CD4-positive, alpha-beta T cell treated with Interleukin-10 for 1 hour (primary cell): ENCODE results near the gene GLRX5.
A peak's percentile ranks its signal among the peaks of the same experiment; 100 is the strongest.

Experiments used
- DNase-seq: peaks from one replicate; pipeline ENCODE4 v3.0.0-alpha.2; 2020

GLRX5 gene

GRCh38 chr14:95519699-95520098 is 15.2 kb upstream of the GLRX5 start:
- peak; percentile 74 for DNase-seq

- no peak for DNase-seq
These were observed 14.5 kb upstream of the GLRX5 start for GRCh38 chr14:95520346-95520745.

DNA sequence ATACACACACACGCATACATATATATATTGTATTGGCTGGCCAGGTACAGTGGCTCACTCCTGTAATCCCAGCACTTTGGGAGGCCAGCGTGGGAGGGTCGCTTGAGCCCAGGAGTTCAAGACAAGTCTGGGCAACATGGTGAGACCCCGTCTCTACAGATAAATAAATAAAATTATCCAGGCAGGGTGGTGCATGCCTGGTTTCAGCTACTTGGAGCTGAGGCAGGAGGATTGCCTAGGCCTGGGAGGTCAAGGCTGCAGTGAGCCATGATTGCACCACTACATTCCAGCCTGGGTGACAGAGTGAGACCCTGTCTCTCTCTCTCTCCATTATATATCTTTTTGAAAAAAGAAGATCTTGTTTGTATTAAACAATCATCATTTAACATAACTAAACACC is 13.8 kb upstream of the GLRX5 start:
- no peak for DNase-seq

DNA sequence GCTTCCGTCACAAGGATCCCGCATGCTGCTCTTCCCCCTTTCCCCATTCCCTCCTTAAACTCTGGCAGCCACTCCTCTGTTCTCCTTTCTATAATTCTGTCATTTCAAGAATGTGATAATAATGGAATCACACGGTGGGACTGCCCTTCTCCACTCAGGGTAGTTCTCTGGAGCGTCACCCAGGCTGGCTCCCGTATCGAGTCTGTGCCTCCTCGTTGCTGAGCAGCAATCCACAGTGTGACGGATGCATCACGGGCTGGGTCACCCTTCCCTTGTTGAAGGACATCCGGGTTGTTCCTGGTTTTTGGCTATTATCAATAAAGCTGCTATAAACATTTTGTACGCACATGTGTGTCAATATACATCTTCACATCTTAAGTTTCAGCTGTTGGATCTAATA is 12.7 kb upstream of the GLRX5 start:
- DNase-seq: no peak

- no peak for DNase-seq
These were observed 12.3 kb upstream of the GLRX5 start for GRCh38 chr14:95522556-95522955.

- peak; percentile 51 for DNase-seq
These were observed 11.6 kb upstream of the GLRX5 start for GRCh38 chr14:95523051-95523814.

DNA sequence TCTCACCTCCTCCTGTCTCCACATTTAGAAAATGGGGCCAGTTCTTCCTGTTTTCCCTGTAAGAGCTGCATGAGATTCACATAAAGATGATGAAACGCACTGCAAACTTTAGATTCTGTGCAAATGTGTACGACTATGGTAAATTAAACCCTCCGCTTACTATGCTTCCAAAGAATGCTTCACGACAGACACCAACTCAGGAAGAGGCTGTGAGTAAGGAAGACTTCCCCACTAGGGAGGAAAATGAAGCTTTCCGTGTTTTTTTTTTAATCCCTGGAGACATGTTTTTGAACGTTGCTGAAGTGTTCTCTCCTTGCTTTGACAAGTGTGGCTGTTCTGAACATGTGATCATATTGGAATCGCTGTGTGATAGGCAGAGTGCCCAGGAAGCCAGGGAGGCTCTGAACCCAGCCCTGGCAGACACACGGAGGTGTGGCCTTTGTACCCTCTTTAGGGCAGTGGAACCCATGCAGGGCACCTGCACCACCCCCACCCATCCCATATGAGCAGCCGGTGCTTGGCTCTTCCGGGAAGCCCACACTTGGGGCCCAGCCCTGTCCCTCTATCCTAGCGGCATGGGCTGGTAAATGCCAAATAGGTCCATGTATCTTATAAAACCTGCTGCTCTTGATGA is 10.9 kb upstream of the GLRX5 start:
- DNase-seq: peak; percentile 66

GRCh38 chr14:95524706-95525512 is 9.9 kb upstream of the GLRX5 start:
- no peak for DNase-seq

GRCh38 chr14:95525999-95526398 is 8.9 kb upstream of the GLRX5 start:
- no peak for DNase-seq

DNA sequence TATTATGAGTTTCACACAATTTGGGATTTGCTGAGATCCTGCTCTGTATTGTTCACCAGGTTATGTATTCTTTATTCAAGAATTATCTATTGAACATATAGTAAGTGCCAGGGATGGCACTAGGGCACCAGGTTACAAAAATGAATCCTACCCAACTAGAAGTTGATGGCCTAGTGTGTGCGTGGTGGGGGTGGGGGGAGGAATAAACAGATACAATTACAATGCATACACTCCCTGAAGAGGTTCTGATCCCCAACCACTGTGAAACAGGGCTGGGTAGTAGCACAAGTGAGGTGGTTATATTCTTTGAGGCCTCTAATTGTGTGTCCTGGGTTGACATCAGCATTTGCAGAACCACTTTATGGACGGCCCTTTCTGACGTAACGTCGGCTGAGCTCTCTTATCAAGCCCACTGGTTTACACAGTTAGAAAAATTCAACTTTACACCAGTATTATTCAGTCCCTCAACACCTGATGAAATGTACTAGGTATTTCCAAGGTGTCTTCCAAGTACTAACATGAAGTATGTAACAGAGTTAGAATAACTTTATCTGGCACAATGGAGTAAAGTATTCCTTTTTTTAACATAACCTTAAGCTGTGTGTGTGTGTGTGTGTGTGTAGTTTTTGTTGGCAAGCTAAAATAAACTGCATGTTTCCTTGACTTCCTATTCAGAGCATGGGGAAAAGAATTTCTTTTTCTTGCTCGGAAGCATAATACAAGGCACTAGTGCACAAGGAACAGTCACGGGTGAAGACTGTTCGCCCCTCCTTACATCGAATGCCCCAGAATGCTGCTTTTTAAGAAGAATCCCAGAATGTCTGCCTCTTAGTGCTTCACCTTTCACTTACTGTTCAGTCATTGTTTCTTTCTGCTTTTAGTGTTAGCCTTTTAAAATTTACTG is 8.1 kb upstream of the GLRX5 start:
- DNase-seq: no peak

GRCh38 chr14:95527387-95528002 is 7.4 kb upstream of the GLRX5 start:
- peak; percentile 69 for DNase-seq

GRCh38 chr14:95529216-95529615 is 5.6 kb upstream of the GLRX5 start:
- DNase-seq: no peak

GRCh38 chr14:95530473-95531276 is 4.2 kb upstream of the GLRX5 start:
- DNase-seq: no peak

- no peak for DNase-seq
These were observed 3.4 kb upstream of the GLRX5 start for GRCh38 chr14:95531473-95531872.

GRCh38 chr14:95531969-95532368 is 2.9 kb upstream of the GLRX5 start:
- DNase-seq: no peak

- no peak for DNase-seq
These were observed 1.4 kb upstream of the GLRX5 start for GRCh38 chr14:95533391-95533821.

GRCh38 chr14:95533822-95534221 is 1.0 kb upstream of the GLRX5 start:
- DNase-seq: no peak

DNA sequence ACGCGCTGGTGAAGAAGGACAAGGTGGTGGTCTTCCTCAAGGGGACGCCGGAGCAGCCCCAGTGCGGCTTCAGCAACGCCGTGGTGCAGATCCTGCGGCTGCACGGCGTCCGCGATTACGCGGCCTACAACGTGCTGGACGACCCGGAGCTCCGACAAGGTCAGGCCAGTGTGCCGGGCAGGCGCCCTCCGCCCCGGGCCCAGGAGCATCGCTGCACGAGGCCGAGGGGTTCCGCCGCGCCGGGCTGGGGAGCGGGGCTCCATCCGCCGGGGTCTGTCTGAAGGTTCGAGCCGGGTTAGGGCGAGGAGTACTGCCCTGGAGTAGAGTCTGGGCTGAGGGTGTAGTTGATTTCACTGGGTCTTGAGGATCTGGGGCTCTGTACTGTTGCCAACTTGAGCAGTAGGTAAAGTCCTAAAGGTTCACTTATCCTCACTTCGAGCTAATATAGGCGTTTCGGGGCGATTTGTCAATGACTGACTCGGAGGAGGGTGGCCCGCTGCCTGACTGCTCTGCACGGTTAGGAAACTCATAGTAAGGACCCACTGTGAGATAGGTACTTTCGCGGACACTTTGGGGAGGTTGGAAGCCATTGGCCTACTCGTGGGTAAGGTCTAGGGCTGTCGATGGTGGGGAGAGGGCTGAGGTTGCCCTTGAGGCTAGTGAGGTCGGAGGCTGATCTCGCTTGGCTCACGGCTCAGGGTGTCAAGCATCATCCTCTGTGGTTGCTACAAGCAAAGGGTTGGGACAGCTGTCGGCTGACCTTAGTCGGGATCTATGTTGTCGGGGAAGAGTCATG is 574 bp downstream of the GLRX5 start:
- DNase-seq: no peak

GRCh38 chr14:95536036-95536593 is 1.3 kb downstream of the GLRX5 start:
- DNase-seq: no peak

- no peak for DNase-seq
These were observed 1.8 kb downstream of the GLRX5 start for GRCh38 chr14:95536671-95537070.
